Ishikawa (cell line): ENCODE measurements around the gene LPIN2.

Source experiments
- CEBPB ChIP-seq: IDR thresholded peaks from 2 replicates; pipeline ENCODE4 v1.6.1; 2012
- CREB1 ChIP-seq: IDR thresholded peaks from 2 replicates; pipeline ENCODE4 v1.6.1; 2012; ENCODE audit warnings: low read depth
- EP300 ChIP-seq: IDR thresholded peaks from 2 replicates; pipeline ENCODE4 v1.6.1; 2012; ENCODE audit warnings: borderline replicate concordance
- FOXM1 ChIP-seq: IDR thresholded peaks from 2 replicates; pipeline ENCODE4 v1.6.1; 2012; ENCODE audit warnings: low read depth, borderline replicate concordance
- MAX ChIP-seq: IDR thresholded peaks from 2 replicates; pipeline ENCODE4 v1.6.1; 2012
- REST ChIP-seq: IDR thresholded peaks from 2 replicates; pipeline ENCODE4 v1.6.1; 2012; ENCODE audit warnings: low read depth, mild to moderate bottlenecking
- TAF1 ChIP-seq: IDR thresholded peaks from 2 replicates; pipeline ENCODE4 v1.6.1; 2012; ENCODE audit warnings: low read depth, mild to moderate bottlenecking
- TCF12 ChIP-seq: IDR thresholded peaks from 2 replicates; pipeline ENCODE4 v1.6.1; 2012; ENCODE audit warnings: low read depth
- TEAD4 ChIP-seq: IDR thresholded peaks from 2 replicates; pipeline ENCODE4 v1.6.1; 2012
- USF1 ChIP-seq: IDR thresholded peaks from 2 replicates; pipeline ENCODE4 v1.6.1; 2012
- YY1 ChIP-seq: IDR thresholded peaks from 2 replicates; pipeline ENCODE4 v1.6.1; 2012; ENCODE audit warnings: low read depth

GRCh38 chr18:3048121-3048520 lies 35.2 kb upstream of the LPIN2 start:
- TF ChIP-seq USF1 (no peak), TCF12 (no peak), EP300 (no peak), TAF1 (no peak), FOXM1 (no peak), REST (no peak), TEAD4 (no peak), MAX (no peak), YY1 (no peak), CEBPB (no peak), CREB1 (no peak)
